ENCODE measurements around the gene EYS. TPM values are rescaled to one million over a fixed set of nuclear protein-coding genes. Genes with fewer than 3 reads are reported as not detected.

EYS gene
- total RNA-seq, 1 experiment from 2014 or later = not detected

- Histone ChIP-seq H3K4me2 (ENCODE audit: insufficient read depth, insufficient read length, low read length) (no peak overlapping the region), H2AFZ (ENCODE audit: low read length) (no peak overlapping the region)
- WGBS (ENCODE audit: extremely low coverage, insufficient read length, low lambda C conversion rate) = no CpG with 5 or more reads among the region's 4 CpGs
These were observed 1584.2 kb downstream of the EYS start for GRCh38 chr6:64122712-64123375.

More at GRCh38 chr6:64122712-64123375, 1584.2 kb downstream of the EYS start:
- Mint-ChIP-seq H3K27me3 (ENCODE audit: low read depth) (no peaks in the 10 kb centered on the region), H3K4me3 (no peak overlapping the region), H3K36me3 (ENCODE audit: insufficient read depth in 1 of 3, low read depth in 3 of 3) (no peaks in the 10 kb centered on the region), H3K9me3 (peaks cover 3 to 4% of the 10 kb centered on the region in 2 experiments; a peak in 2 of 5 replicates), H3K27ac (no peak overlapping the region), H3K4me1 (peaks cover 3 to 4% of the 10 kb centered on the region in 2 experiments; a peak in 2 of 4 replicates)
- Histone ChIP-seq H2BK15ac (ENCODE audit: low read depth, low read length) (no peak overlapping the region), H4K8ac (replicated peaks; ENCODE audit: insufficient read length, low read depth, low read length) (no peak overlapping the region), H3K14ac (ENCODE audit: insufficient read depth, low read length) (no peak overlapping the region), H4K20me1 (ENCODE audit: control insufficient read depth, insufficient read depth, insufficient read length) (no peaks in the 10 kb centered on the region), H2BK120ac (ENCODE audit: low read depth, low read length, poor library complexity, severe bottlenecking) (no peak overlapping the region), H3K4me1 (ENCODE audit: insufficient read depth, low read length) (no peaks in the 10 kb centered on the region), H4K5ac (ENCODE audit: insufficient read length, low read depth, low read length) (no peak overlapping the region), H3K79me2 (ENCODE audit: insufficient read depth, low read length) (no peaks in the 10 kb centered on the region), H2BK5ac (ENCODE audit: insufficient read length, low read length) (no peak overlapping the region), H4K91ac (ENCODE audit: insufficient read length, low read depth, low read length) (no peak overlapping the region), H3T11ph (ENCODE audit: low read length) (no peak overlapping the region), H3K56ac (ENCODE audit: insufficient read length, low read depth, low read length) (no peak overlapping the region), H3K79me1 (ENCODE audit: insufficient read depth, low read depth, low read length, poor library complexity, severe bottlenecking) (no peaks in the 10 kb centered on the region), H3K4ac (ENCODE audit: low read depth, low read length) (no peak overlapping the region), H3K9ac (ENCODE audit: extremely low read depth, insufficient read length, low read length) (no peak overlapping the region), H3K23me2 (ENCODE audit: insufficient read length, low read depth, low read length, poor library complexity, severe bottlenecking) (no peaks in the 10 kb centered on the region), H3K27me3 (ENCODE audit: insufficient read depth, low read length) (no peaks in the 10 kb centered on the region), H2AK5ac (ENCODE audit: insufficient read length, low read length) (no peak overlapping the region), H2BK20ac (ENCODE audit: low read depth, low read length, poor library complexity, severe bottlenecking) (no peak overlapping the region), H2BK12ac (ENCODE audit: insufficient read length, low read depth, low read length) (no peak overlapping the region), H3K9me3 (ENCODE audit: control insufficient read depth, low read depth, low read length) (no peaks in the 10 kb centered on the region), H3K18ac (ENCODE audit: insufficient read length, low read depth, low read length) (no peak overlapping the region), H3K23ac (ENCODE audit: insufficient read length, low read depth, low read length) (no peak overlapping the region), H3K27ac (ENCODE audit: insufficient read length, low read depth, low read length) (no peak overlapping the region)
- no peak for TF ChIP-seq CTCF (conservative IDR thresholded peaks at IDR 0.05)
- DNase-seq = no peak
